ENCODE data around the gene MGMT.

DNA sequence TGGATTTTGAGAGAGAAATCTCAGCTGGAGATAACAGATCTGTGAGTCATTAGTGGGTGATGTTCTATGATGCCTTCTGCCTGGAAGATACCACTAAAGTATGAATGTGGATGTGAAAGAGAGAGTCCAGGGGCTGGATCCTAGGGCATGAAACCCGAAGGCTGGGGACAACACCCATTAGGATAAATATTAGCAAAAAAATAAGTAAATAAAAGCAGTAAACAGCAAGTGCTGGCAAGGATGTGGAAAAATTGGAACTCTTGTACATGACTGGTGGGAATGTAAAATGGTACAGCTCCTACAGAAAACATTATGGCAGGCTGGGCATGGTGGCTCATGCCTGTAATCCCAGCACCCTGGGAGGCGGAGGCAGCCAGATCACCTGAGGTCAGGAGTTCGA is 16.6 kb upstream of the MGMT start:
- TF ChIP-seq, protein P1, sequence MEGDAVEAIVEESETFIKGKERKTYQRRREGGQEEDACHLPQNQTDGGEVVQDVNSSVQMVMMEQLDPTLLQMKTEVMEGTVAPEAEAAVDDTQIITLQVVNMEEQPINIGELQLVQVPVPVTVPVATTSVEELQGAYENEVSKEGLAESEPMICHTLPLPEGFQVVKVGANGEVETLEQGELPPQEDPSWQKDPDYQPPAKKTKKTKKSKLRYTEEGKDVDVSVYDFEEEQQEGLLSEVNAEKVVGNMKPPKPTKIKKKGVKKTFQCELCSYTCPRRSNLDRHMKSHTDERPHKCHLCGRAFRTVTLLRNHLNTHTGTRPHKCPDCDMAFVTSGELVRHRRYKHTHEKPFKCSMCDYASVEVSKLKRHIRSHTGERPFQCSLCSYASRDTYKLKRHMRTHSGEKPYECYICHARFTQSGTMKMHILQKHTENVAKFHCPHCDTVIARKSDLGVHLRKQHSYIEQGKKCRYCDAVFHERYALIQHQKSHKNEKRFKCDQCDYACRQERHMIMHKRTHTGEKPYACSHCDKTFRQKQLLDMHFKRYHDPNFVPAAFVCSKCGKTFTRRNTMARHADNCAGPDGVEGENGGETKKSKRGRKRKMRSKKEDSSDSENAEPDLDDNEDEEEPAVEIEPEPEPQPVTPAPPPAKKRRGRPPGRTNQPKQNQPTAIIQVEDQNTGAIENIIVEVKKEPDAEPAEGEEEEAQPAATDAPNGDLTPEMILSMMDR (IDR thresholded peaks at IDR 0.05; ENCODE audit: low read length): no peak
- no peak for TF ChIP-seq EZH2 (IDR thresholded peaks at IDR 0.05; ENCODE audit: borderline replicate concordance, low read length)

Measured in OCI-LY1 (cell line).